Measurements from ENCODE around the gene HTR2B.
"Not testable (repeated sequence)": the region's sequence is repeated elsewhere in the genome, so short reads cannot be mapped to it uniquely, and the experiment has no call there.

HTR2B gene

DNA sequence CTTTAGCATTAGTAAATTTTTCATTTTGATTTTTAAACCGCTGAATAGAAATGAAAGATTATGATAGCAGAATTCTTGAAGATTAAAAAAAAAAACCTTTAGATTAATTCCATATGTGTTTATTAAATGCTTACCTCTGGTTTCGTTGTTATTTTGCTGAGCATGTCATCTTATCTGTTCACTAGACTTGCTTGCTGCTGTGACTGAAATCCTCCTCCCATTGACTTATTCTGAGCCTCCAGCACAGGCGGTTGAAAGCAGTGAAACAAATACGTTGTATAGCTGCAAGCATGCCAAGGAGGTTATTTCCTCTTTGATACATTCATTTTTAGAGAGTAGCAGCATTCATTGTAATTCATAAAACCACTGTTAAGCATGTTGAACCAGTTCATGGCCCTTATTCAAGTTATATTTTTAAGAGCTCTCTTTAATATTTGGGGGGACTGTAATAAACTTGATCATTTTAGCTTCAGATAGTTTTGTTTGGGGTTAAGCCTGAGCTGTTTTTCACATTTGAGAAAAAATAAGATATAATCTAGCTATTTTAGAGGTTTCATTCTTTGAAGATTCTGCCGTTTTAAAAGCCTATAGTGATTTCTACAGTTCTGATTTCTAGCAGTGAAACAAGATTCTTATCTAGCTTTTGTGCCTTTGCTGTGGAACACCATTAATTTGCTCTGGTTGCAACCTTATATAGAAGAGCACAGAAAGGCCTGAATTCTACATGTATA is at the start of gene HTR2B:
HTR2B (minus strand) TSS at position 205 of the 731 bp plus-strand sequence. CDS start 1,278 bp downstream, outside the sequence.
- peak in 2 of 56 donors; percentile 8 to 16 for DNase-seq

DNA sequence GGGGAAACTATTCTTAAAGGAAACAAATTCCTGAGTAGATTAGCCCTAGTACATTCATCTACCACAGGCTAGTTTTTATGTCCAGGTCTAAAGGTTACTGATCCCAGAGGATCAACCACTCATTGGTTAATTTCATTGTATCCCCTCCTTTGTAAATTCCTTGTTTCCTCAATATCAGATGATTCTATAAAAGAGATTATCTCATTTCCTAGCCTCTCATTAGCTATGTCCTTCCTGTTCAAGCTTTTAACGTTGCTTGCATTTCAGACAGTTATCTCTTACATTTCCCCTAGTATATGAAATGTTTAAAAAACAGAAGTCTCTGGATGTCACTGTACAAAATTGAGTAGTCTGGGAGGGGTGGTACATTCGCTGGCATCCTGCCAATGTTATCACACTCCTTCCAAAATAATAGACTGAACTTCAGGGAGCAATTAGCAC is 49.4 kb upstream of the HTR2B start:
- no peak for DNase-seq

DNA sequence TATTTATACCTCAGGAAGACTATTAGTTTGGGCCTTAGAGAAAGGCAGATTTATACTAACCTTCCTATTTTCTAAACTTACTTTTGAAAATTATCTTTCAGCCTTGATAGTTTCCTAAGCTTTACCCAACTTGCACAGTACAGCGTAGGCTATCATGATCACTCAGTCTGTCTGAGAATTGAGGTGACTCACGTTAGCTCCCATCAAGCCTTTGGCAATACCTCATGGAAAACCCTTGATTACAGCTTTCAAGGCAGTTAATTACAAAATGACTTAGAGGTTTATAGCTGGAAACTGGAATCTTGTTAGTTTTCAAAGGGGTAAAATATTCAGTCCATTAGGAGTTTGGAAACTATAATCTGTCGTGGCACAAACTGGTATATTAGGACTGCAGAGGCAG is 47.2 kb upstream of the HTR2B start:
- no peak for DNase-seq

DNA sequence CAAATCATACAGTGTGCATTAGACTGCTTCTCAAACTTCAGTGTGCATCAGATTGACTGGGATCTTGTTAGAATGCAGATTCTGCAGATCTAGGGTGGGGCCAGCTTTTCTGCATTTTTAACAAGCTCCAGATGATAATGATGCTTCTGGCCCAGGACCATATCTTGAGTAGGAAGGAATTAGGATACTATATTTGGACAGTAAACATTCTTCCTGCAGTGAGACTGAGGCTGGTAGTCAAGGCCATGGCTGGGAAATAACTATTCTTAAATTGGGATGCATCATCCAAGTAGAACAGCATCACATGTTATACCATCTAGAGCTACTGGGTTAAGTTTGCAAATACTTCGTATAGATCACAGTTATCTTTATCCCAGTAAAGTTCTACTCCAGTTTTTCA is 45.2 kb upstream of the HTR2B start:
- DNase-seq: no peak

DNA sequence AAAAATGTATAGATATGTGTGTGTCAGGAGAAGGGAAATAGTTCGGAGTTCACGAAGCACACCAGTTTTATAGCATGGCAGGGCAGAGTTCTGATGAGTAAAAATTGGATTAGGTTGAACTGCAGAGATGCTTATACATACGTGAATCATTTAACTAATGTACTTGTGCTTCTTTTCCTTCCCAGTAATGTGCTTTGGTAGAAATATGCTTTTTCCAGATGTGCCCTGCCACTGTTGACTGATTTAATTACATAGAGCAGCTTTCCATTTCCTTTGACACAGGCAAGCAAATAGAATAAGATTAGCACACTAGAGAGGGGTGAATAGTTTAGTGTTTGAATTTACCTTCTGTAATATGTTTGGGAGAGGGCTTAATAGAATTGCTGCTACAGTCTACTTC is 44.6 kb upstream of the HTR2B start:
- DNase-seq: no peak

DNA sequence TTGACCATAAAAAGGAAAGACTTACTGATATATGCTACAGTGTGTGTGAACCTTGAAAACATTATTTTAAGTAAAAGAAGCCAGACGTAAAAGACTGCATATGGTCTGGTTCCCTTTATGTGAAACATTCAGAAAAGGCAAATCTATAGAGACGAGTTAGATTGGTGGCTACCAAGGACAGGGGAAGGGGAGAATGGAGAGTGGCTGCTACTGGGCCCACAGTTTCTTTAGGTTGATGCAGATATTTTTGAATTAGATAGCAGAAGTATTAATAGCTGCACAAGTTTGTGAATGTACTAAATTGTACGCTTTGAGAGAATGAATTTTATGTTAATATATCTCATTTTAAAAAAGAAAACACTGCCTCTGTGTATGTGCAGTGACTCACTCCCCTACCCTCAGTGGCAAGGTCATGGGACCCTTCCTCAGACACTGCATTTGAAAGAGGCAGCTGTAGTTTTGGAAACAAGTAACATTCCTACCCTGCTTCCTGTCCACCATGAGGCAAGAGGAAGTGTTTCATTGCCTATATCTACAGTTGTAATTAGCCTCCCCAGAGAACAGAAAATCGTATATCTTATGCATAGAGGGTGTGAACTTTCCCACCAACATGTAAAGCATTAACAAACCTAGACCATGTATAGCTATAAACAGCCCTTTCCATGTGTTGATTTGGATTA is 43.8 kb upstream of the HTR2B start:
- no peak for DNase-seq

DNA sequence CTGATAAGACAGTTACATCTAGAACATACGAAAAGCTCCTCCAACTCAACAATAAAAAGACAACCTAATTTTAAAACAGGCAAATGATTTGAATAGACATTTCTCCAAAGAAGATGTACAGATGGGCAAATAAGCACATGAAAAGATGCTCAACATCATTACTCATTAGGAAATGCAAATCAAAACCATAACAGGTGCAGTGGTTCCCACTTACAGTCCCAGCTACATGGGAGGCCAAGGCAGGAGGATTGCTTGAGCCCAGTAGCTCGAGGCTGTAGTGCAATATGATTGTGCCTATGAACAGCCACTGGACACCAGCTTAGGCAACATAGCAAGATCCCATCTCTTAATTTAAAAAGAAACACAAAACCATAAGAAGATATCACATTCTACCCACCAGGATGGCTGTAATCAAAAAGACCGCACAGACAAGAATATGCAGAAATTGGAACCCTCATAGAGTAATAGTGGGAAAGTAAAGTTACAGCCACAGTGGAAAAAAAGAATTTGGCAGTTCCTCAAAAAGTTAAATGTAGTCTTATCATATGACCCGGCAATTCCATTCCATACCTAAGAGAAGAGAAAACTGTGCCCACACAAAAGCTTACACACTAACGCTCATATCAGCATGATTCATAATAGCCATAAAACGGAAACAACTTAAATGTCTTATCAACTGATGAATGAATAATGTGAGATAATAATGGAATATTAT is 43.1 kb upstream of the HTR2B start:
- no peak for DNase-seq

DNA sequence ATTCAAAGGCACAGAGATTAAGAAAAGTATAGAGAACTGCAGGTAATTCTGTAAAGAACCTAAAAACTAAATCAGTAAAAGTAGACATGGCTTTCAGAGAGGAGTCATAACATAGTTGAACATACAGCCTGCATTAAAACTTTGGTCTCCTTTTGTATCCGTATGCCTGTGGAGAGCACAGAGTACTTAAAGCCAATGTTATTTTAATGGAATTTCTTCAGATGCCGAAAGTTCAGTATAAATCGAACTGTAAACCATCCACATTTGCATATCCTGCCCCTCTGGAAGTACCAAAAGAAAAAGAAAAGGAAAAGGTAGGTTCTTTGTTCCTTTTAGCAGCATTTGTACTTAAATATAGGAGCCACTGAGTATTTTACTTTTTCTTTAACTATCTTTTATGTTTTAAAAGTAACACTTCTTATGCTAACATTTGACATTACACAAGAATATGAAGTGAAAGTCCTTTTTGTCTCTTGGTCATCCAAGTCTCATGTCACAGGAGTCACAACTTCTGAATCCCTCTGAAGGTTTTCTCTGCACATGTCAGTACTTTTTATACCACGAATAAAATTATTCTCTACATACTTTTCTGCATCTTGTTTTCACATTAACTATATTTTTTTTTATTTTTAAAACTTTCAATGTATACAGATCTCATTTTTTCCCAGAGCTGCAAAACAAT is 38.7 kb upstream of the HTR2B start:
- DNase-seq: no peak

DNA sequence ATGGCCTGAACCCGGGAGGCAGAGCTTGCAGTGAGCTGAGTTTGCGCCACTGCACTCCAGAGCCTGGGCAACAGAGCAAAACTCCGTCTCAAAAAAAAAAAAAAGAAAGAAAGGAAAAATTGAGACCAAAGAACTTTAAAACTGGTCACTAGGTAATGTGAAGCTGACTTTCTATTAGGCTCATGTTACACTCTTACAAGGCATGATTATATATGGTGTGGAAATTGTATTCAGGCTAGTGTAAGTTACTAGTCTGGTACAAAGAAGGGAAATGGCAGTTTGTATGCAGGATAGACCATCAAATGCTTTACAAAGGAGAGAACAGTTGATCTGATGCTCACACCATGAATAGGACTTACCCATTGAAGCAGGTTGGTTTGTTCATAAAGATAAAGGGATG is 38.2 kb upstream of the HTR2B start:
- no peak for DNase-seq

DNA sequence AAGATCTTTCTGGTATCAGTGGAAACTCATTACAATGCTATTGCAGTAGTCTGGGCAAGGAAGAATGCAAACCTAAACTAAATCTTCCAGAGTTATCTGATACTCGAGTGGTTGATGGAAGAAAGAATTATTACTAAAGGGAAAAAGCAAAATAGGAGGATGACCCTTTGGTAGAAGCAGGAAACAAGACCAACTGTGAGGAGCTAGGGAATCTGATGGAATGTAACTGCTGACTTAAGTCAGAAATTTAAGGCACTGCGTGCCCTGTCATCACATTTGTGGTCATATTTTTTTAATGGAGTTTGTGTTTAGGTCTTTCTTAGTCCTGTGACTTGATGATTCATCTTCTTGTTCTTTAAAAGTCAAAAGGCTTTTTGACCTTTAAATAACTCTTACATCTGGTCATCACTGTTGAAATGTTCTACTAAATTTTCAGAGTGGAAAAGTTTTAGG is 37.1 kb upstream of the HTR2B start:
- DNase-seq: no peak

DNA sequence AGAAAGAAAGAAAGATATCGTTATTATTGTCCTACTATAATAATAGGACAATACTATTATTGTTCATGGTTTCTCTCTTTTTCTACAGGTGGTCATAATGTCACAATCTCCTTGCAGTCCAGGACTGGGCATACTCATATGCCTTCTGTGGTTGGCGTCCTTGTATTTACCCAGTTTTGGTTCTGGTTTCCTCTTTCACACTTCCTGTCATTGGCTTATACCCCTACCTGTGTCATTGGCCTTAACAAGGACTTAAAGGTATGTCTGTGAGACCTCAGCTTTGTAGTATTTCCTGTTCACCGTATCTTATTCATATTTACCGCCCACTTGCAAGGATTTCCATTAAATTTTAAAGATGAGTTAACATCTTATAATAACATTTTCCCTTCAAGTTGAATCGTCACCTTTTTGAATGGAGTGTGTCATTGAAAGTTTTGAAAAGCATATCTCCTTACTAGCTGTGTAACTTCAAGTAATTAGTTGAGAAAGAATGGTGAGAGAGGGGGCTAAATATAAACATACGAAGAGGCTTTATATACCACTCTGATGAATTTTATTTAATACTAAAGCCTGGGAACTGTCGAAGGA is 36.5 kb upstream of the HTR2B start:
- no peak for DNase-seq

DNA sequence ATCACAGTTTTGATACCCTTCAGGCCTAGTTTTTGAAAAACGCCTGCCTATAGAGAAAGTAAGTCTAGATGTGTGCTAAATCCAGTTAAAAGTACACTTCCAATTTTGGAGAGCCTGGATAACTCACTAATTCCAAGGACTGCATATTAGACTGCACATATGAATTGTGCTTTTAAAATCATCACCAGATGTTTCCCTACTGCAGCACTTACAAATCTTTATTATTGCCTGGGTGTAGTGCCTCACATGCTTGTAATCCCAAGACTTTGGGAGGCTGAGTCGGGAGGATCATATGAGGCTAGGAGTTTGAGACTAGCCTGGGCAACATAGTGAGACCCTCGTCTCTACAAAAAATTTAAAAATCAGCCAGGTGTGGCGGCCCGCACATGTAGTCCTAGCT is 35.9 kb upstream of the HTR2B start:
- DNase-seq: no peak

DNA sequence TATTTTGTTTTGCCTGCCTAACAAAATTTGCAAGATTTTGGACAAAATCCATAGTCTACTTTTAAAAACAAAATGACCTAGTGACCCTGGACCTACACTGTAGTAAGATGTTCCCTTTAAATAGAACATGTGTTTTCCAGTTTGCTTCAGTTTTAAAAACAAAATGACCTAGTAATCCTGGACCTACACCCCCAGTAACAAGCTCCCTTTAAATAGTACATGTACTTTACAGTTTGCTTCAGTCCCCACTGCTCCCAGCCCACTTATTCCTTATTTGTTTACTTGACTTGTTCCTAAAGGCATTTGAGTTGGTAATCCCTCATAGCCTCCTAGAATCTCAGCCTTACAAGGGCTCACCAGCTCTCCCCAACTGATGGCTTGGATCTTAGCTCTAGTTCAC is 34.5 kb upstream of the HTR2B start:
- no peak for DNase-seq

DNA sequence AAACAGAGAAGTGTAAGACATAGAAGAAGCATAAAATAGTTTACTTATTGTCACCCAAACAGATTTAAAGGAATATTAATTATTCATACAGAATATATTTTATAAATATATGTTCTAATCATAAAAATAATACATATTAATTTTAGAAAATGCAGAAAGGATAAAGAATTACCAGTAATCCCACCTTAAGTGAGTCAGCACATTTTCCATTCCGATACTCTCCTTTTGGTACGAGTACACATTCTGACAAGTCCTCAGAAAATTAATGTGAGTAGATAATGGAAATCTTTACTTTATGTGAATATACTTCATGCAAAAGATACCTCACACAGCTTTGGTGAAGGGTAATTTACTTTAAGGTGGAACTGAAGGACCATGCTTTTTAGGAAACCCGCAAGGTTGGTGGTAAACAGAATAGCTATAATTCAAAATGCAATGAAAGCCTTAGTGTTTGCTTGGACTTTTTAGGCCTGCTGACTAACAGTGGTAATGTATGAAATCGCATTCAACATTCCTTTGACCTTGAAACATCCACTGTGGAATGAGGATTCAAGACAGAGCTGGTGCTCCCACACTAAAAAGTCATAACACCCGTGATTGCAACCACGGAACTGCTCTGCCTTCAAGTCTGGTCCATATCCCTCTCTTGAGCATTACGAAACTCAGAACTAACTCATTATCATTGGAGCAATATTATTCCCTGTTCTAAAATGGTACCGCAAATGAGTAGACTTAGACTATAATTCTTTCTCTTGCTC is 28.1 kb upstream of the HTR2B start:
- no peak for DNase-seq

DNA sequence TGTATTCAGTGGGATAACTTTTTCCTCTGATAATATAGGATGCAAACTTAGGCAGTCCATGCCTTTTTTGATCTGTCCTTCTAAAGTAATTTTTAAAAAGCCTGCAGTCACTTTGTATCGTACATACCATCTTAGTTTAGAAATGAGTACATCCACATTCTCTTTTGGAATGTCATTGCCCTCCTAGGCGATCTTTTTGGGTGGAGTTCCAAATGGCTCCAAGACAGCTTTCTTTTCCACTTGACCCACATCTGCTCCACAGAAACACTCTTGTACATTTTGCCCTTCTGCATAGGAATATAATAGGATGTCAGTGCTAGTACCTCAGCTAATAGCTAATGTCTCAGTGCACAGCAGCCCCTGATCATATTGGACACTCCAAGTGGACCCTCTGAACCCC is 21.8 kb upstream of the HTR2B start:
- no peak for DNase-seq

DNA sequence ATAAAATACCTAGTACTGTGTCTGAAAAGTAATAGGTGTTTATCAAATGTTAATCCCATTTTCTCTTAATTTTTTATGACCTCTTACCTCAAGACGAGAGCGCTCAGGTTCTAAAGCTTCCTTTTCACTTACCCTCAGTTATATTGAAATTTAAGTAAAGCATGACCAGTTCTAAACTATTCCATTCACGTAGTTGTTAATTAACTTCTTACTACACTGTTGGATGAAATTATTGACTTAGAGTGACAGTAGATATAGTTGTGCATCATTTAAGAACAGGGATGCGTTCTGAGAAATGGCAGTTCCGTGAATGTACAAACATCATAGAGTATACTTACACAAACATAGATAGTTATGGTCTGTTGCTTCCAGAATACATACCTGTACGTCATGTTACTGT is 20.1 kb upstream of the HTR2B start:
- DNase-seq: no peak

DNA sequence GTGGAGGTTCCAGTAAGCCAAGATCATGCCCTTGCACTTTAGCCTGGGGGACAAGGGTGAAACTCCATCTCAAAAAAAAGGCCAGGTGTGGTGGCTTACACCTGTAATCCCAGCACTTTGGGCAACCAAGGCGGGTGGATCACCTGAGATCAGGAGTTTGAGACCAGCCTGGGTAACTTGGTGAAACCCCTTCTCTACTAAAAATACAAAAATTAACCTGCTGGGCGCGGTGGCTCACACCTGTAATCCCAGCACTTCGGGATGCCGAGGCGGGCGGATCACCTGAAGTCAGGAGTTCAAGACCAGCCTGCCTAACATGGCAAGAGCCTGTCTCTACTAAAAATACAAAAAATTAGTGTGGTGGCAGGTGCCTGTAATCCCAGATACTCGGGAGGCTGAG is 16.0 kb upstream of the HTR2B start:
- not testable (repeated sequence) for DNase-seq

DNA sequence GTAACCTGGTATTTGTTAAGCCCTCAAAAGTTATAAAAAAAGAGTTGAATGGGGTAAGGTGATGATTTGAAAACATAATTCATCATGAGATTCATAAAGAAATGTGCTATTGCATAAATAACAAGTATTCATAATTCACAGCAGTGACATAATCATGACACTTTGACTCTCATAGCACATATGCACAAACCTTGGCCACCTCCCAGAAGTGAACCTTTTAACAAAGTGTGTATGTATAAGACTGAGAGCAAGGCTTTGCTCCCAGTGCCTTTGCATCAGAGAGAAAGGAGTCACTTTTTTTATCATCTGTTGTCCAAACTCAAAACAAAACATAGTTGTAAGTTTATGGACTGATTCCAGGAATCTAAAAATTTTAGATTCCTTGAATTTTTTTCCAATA is 15.0 kb upstream of the HTR2B start:
- no peak for DNase-seq

DNA sequence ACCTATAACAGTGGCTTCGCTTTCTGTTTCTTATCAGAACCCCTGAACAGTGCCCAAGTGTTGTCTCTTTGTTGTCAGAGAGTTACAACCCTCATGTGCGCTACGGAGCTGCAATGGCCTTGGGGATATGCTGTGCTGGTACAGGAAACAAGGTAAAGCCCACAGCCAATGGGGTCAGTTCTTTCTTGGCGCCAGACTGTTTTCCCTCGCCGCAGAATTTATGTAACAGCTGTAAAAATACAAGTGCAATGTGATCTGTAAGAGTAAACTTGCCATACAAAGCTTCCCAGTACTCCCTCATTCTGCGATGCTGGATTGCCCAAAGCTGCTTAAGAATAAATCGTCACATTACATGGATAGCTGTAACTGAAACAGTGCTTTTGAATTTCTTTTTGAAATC is 13.9 kb upstream of the HTR2B start:
- DNase-seq: no peak

DNA sequence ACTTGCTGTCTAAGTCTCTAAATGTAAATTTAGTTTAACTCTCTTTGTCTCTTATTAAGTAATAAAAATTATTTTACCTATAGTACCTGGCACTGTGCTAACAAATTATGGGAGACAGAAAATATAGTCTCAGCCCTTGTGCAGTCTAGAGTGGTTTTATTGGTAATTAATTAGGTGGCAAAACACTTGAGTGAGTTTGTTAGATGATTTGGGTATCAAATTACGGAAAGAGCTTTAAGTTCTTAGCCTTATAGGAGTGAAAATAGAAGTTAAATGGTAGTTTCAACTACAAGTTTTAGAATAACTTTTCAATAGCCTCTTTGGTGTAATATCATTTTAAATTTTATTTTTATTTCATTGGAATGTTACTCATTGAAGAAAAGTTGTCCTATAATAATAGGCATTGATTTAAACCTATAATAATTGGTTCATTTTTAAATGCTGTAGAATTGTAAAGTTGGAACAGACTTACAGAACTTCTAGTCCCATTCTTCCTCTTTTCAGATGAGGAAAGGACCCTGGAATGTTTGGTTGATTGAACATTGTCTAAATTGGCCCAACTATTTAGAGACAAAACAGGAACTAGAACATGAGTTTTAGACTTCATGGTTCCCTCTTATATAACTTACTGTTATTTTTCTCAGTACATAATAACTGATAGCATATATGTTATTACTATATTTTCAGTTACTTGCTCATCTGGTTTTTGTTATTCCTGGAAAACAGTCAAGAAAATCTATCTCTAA is 10.2 kb upstream of the HTR2B start:
- no peak for DNase-seq
